Measurements from ENCODE around the gene ZNF653. TPM values are rescaled to one million over a fixed set of nuclear protein-coding genes. Genes with fewer than 3 reads are reported as not detected.

ZNF653 gene
- total RNA-seq, 1 donor from 2014 or later: 13.4 TPM

GRCh38 chr19:11499890-11500420 lies 5.7 kb downstream of the ZNF653 start:
- TF ChIP-seq CTCF (conservative IDR thresholded peaks at IDR 0.05): no peak
- Mint-ChIP-seq H3K27ac (no peak overlapping the region), H3K4me3 (no peak overlapping the region), H3K36me3 (no peaks in the 10 kb centered on the region), H3K9me3 (no peaks in the 10 kb centered on the region), H3K4me1 (ENCODE audit: unreplicated experiment) (peaks cover 7% of the 10 kb centered on the region), H3K27me3 (no peaks in the 10 kb centered on the region)
- no peak for DNase-seq (ENCODE audit: extremely low spot score, unreplicated experiment)

GRCh38 chr19:11499220-11499726 lies 6.4 kb downstream of the ZNF653 start:
- Mint-ChIP-seq H3K27me3 (no peaks in the 10 kb centered on the region), H3K4me1 (ENCODE audit: unreplicated experiment) (peaks cover under 1% of the 10 kb centered on the region), H3K27ac (no peak overlapping the region), H3K4me3 (no peak overlapping the region), H3K9me3 (no peaks in the 10 kb centered on the region), H3K36me3 (no peaks in the 10 kb centered on the region)
- DNase-seq (ENCODE audit: extremely low spot score, unreplicated experiment): no peak
- no peak for TF ChIP-seq CTCF (conservative IDR thresholded peaks at IDR 0.05)

GRCh38 chr19:11496391-11497163 lies 9.1 kb downstream of the ZNF653 start:
- Mint-ChIP-seq H3K27me3 (no peaks in the 10 kb centered on the region), H3K27ac (no peak overlapping the region)

GRCh38 chr19:11495885-11496284 lies 9.8 kb downstream of the ZNF653 start:
- no peak overlapping the region for H3K4me3 Mint-ChIP-seq
- H3K4me1 Mint-ChIP-seq (ENCODE audit: unreplicated experiment): no peaks in the 10 kb centered on the region
- DNase-seq (ENCODE audit: extremely low spot score, unreplicated experiment): no peak
- H3K27me3 Mint-ChIP-seq: no peaks in the 10 kb centered on the region
- H3K27ac Mint-ChIP-seq: no peak overlapping the region
- no peak for TF ChIP-seq CTCF (conservative IDR thresholded peaks at IDR 0.05)
- peaks cover 3% of the 10 kb centered on the region for H3K36me3 Mint-ChIP-seq
- no peaks in the 10 kb centered on the region for H3K9me3 Mint-ChIP-seq

More at GRCh38 chr19:11496391-11497163, 9.1 kb downstream of the ZNF653 start:
- Mint-ChIP-seq H3K4me3 (no peak overlapping the region), H3K4me1 (ENCODE audit: unreplicated experiment) (no peaks in the 10 kb centered on the region), H3K36me3 (no peaks in the 10 kb centered on the region), H3K9me3 (no peaks in the 10 kb centered on the region)
- peak; percentile 84 for TF ChIP-seq CTCF (conservative IDR thresholded peaks at IDR 0.05)
- DNase-seq (ENCODE audit: extremely low spot score, unreplicated experiment): peak; percentile 83

GRCh38 chr19:11495481-11495880 lies 10.2 kb downstream of the ZNF653 start:
- TF ChIP-seq CTCF (conservative IDR thresholded peaks at IDR 0.05): no peak
- H3K4me3 Mint-ChIP-seq: no peak overlapping the region
- no peak for DNase-seq (ENCODE audit: extremely low spot score, unreplicated experiment)
- H3K4me1 Mint-ChIP-seq (ENCODE audit: unreplicated experiment): no peaks in the 10 kb centered on the region
- peaks cover 5% of the 10 kb centered on the region for H3K36me3 Mint-ChIP-seq
- H3K27ac Mint-ChIP-seq: no peak overlapping the region
- no peaks in the 10 kb centered on the region for H3K9me3 Mint-ChIP-seq
- no peaks in the 10 kb centered on the region for H3K27me3 Mint-ChIP-seq

All from type B pancreatic cell (in vitro differentiated cells).